ENCODE results near the gene KRTAP16-1.

Gene KRTAP16-1

GRCh38 chr17:41331606-41332005, 22.5 kb upstream of the KRTAP16-1 start:
- Histone ChIP-seq H3K9me2 (replicated peaks; ENCODE audit: insufficient read depth, low read length) (no peaks in the 10 kb centered on the region), H3K36me3 (replicated peaks; ENCODE audit: insufficient read depth, low read length) (no peaks in the 10 kb centered on the region), H3K27me3 (replicated peaks; ENCODE audit: insufficient read depth, low read length) (peaks cover 4% of the 10 kb centered on the region; the same call in 1 of the 2 replicates), H3K9me3 (replicated peaks; ENCODE audit: insufficient read depth, low read length) (no peaks in the 10 kb centered on the region), H3K4me3 (ENCODE audit: low read length) (no peak overlapping the region), H3K27ac (ENCODE audit: low read length) (no peak overlapping the region), H3F3A (ENCODE audit: insufficient read depth, low read length) (no peaks in the 10 kb centered on the region), H3K4me2 (ENCODE audit: low read depth, low read length) (no peak overlapping the region), H3K4me1 (ENCODE audit: low read length) (no peaks in the 10 kb centered on the region), H2AFZ (ENCODE audit: low read length) (no peak overlapping the region), H3K9ac (ENCODE audit: low read length) (no peak overlapping the region), H3K79me2 (ENCODE audit: low read length) (no peaks in the 10 kb centered on the region), H4K20me1 (ENCODE audit: insufficient read depth, low read length) (no peaks in the 10 kb centered on the region)
- no peak for DNase-seq
- TF ChIP-seq CTCF (IDR thresholded peaks at IDR 0.05; ENCODE audit: low read length) (no peak), EZH2 (optimal IDR thresholded peaks at IDR 0.05; ENCODE audit: low read depth, low read length) (no peak), EZH2phosphoT487 (IDR thresholded peaks at IDR 0.05; ENCODE audit: low read length) (no peak)

DNA sequence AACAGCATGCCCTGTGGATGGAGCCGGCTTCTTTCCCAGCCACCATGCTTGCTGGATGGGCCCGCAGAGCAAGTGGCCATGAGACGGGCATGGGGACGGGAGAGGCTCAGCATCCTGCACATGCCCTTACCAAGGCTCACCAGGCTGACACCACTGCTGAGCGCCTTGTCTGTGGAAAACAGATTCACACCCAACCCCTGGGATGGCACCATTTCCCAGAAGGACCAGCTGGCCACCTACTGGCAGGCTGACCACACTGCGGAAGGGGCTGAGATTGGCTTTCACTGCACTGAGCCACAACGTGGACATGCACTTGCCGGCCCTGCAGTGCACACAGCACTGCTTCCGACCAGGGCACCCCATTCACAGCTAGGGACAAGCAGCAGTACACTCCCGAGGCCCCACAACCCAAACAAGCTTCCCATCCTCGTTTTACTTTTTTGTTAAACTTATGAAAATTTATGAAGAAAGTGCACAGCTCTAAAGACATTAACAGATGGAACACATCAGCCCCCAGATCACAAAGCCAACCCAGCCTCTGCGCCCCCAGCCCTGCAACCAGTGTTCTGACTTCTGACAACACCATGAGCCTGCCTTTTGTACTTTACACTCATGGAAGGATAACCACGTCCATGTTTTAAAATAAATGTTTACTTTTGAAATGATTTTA, 20.3 kb upstream of the KRTAP16-1 start:
- no peak overlapping the region for H3K4me3 ChIP-seq (ENCODE audit: low read length)
- H3F3A ChIP-seq (ENCODE audit: insufficient read depth, low read length) = no peaks in the 10 kb centered on the region
- H3K9me2 ChIP-seq (replicated peaks; ENCODE audit: insufficient read depth, low read length) = no peaks in the 10 kb centered on the region
- TF ChIP-seq CTCF (IDR thresholded peaks at IDR 0.05; ENCODE audit: low read length) (peak; percentile 60), EZH2phosphoT487 (IDR thresholded peaks at IDR 0.05; ENCODE audit: low read length) (no peak)
- DNase-seq = peak; percentile 30
- no peaks in the 10 kb centered on the region for H3K79me2 ChIP-seq (ENCODE audit: low read length)
- H3K36me3 ChIP-seq (replicated peaks; ENCODE audit: insufficient read depth, low read length) = no peaks in the 10 kb centered on the region
- no peak overlapping the region for H2AFZ ChIP-seq (ENCODE audit: low read length)
- H3K9me3 ChIP-seq (replicated peaks; ENCODE audit: insufficient read depth, low read length) = no peaks in the 10 kb centered on the region
- no peak overlapping the region for H3K9ac ChIP-seq (ENCODE audit: low read length)
- H3K4me1 ChIP-seq (ENCODE audit: low read length) = no peaks in the 10 kb centered on the region
- H3K27me3 ChIP-seq (replicated peaks; ENCODE audit: insufficient read depth, low read length) = no peaks in the 10 kb centered on the region
- H3K27ac ChIP-seq (ENCODE audit: low read length) = no peak overlapping the region
- H3K4me2 ChIP-seq (ENCODE audit: low read depth, low read length) = no peak overlapping the region
- no peaks in the 10 kb centered on the region for H4K20me1 ChIP-seq (ENCODE audit: insufficient read depth, low read length)

- no peaks in the 10 kb centered on the region for H3K9me2 ChIP-seq (replicated peaks; ENCODE audit: insufficient read depth, low read length)
- TF ChIP-seq EZH2phosphoT487 (IDR thresholded peaks at IDR 0.05; ENCODE audit: low read length) (no peak), CTCF (IDR thresholded peaks at IDR 0.05; ENCODE audit: low read length) (no peak), EZH2 (optimal IDR thresholded peaks at IDR 0.05; ENCODE audit: low read depth, low read length) (no peak)
These were observed 19.1 kb upstream of the KRTAP16-1 start for GRCh38 chr17:41328207-41328606.

More at GRCh38 chr17:41328207-41328606, 19.1 kb upstream of the KRTAP16-1 start:
- H3K27ac ChIP-seq (ENCODE audit: low read length) = no peak overlapping the region
- H4K20me1 ChIP-seq (ENCODE audit: insufficient read depth, low read length) = no peaks in the 10 kb centered on the region
- H3K4me1 ChIP-seq (ENCODE audit: low read length) = no peaks in the 10 kb centered on the region
- no peaks in the 10 kb centered on the region for H3K27me3 ChIP-seq (replicated peaks; ENCODE audit: insufficient read depth, low read length)
- no peaks in the 10 kb centered on the region for H3K36me3 ChIP-seq (replicated peaks; ENCODE audit: insufficient read depth, low read length)
- no peak overlapping the region for H3K9ac ChIP-seq (ENCODE audit: low read length)
- H3K79me2 ChIP-seq (ENCODE audit: low read length) = no peaks in the 10 kb centered on the region
- no peaks in the 10 kb centered on the region for H3F3A ChIP-seq (ENCODE audit: insufficient read depth, low read length)
- H3K9me3 ChIP-seq (replicated peaks; ENCODE audit: insufficient read depth, low read length) = no peaks in the 10 kb centered on the region
- H3K4me3 ChIP-seq (ENCODE audit: low read length) = no peak overlapping the region
- no peak overlapping the region for H2AFZ ChIP-seq (ENCODE audit: low read length)
- no peak overlapping the region for H3K4me2 ChIP-seq (ENCODE audit: low read depth, low read length)
- DNase-seq = no peak
